Neutrophil (primary cell): Measurements from ENCODE around the gene ENDOV.

ENCODE experiments used
- H3K27ac ChIP-seq: fragments of 200-600 bp; sonication (generic); 2 replicates; pipeline ENCODE4 v1.5.1; 2016; ENCODE audit warnings: mild to moderate bottlenecking, moderate library complexity
- H3K27me3 ChIP-seq: fragments of 200-600 bp; sonication (generic); 2 replicates; pipeline ENCODE4 v1.6.0; 2016; ENCODE audit warnings: mild to moderate bottlenecking
- H3K36me3 ChIP-seq: fragments of 200-600 bp; sonication (generic); 2 replicates; pipeline ENCODE4 v1.5.1; 2017
- H3K4me1 ChIP-seq, 2 experiments: fragments of 200-600 bp in 1 of 2; sonication (generic) in 1 of 2; 1 replicate in 1 of 2; 2 replicates in 1 of 2; pipeline versions ENCODE4 v1.5.1 to v1.6.1; 2013 to 2016; ENCODE audit warnings: low read depth in 1 of 2, low read length in 1 of 2, mild to moderate bottlenecking in 1 of 2, moderate library complexity in 1 of 2; ENCODE audit not compliant: control insufficient read depth in 1 of 2, insufficient read depth in 1 of 2
- H3K4me3 ChIP-seq, 2 experiments: fragments of 200-600 bp in 1 of 2; sonication (generic) in 1 of 2; 1 replicate in 1 of 2; 2 replicates in 1 of 2; pipeline ENCODE4 v1.5.1; 2013 to 2016; ENCODE audit warnings: low read depth in 1 of 2, low read length in 1 of 2, mild to moderate bottlenecking in 1 of 2, moderate library complexity in 1 of 2
- H3K9me3 ChIP-seq: fragments of 200-600 bp; sonication (generic); 2 replicates; pipeline ENCODE4 v1.5.1; 2016
- TF ChIP-seq, protein P1 (sequence below): fragments of 200-600 bp; sonication (generic); IDR thresholded peaks from 2 replicates; pipeline ENCODE4 v1.5.1; 2016; ENCODE audit warnings: antibody characterized with exemption

ENDOV gene

DNA sequence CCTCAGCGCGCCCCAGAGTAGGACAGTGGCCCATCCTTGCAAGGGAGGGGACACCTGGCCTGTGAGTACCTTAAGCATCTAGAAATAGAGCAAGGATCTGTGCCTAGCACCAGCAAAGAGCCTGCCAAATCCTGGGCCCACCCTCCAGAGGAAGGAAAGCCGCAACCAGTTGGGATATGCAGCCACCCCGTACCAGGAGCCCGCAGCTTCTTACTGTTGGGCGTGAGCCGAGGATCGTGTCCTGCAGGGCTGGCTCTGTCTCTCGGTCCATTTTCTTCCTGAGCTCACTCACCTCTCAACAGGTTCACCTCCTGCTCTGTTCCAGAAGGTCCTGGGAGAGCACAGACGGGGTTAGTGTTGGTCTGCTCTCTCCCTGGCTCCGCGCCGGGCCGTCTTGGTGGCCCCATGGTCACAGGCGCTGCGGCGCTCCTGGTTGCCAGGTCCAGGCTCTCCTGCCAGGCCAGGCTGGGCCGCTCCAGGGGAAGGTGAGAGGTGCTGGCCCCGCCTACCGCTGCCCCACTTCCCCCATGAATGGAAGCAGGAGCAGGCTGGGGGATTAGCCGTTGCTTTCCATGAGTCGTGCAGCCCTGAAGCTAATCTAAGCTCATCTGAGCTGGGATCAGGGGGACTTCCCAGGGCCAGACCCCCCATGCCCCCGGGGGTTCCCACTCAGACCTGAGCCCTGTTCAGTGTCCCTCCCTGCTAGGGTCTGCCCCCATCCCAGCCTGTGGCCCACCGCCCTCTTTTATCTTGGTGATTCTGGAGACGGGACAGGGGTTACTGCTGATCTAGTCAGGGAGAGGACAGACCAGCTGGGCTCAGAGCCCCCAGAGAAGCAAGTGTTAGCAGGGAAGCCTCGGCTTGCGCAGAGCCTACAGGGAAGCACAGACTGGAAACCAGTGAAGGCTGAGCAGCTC is 12.7 kb downstream of the ENDOV start:
- Histone ChIP-seq H3K27me3 (no peaks in the 10 kb centered on the region), H3K4me1 (peaks cover 0 to 5% of the 10 kb centered on the region in 2 experiments), H3K4me3 (no peak overlapping the region), H3K27ac (no peak overlapping the region), H3K36me3 (no peaks in the 10 kb centered on the region), H3K9me3 (no peaks in the 10 kb centered on the region)
- TF ChIP-seq, protein P1, sequence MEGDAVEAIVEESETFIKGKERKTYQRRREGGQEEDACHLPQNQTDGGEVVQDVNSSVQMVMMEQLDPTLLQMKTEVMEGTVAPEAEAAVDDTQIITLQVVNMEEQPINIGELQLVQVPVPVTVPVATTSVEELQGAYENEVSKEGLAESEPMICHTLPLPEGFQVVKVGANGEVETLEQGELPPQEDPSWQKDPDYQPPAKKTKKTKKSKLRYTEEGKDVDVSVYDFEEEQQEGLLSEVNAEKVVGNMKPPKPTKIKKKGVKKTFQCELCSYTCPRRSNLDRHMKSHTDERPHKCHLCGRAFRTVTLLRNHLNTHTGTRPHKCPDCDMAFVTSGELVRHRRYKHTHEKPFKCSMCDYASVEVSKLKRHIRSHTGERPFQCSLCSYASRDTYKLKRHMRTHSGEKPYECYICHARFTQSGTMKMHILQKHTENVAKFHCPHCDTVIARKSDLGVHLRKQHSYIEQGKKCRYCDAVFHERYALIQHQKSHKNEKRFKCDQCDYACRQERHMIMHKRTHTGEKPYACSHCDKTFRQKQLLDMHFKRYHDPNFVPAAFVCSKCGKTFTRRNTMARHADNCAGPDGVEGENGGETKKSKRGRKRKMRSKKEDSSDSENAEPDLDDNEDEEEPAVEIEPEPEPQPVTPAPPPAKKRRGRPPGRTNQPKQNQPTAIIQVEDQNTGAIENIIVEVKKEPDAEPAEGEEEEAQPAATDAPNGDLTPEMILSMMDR: no peak

DNA sequence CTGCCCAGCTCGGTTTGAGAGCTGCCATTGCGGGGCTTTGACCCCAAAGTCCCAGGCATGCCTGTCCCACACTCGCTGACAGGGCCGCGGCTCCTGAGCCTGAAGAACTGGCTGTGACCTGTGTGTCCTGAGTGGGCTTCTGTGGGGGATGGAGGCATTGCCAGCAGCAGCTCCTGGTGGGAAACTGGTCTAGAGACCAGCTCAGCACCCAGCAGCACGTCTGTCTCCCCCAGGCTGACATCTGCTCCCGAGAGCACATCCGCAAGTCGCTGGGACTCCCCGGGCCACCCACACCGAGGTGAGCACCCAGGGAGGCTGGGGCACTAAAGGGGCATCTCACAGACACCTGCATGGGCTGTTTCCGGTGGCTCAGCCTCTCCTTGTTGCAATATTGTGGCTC is 13.4 kb downstream of the ENDOV start:
- Histone ChIP-seq H3K27ac (no peak overlapping the region), H3K4me1 (peaks cover 0 to 5% of the 10 kb centered on the region in 2 experiments), H3K36me3 (no peaks in the 10 kb centered on the region), H3K9me3 (no peaks in the 10 kb centered on the region), H3K27me3 (no peaks in the 10 kb centered on the region), H3K4me3 (no peak overlapping the region)
- TF ChIP-seq, protein P1: no peak

DNA sequence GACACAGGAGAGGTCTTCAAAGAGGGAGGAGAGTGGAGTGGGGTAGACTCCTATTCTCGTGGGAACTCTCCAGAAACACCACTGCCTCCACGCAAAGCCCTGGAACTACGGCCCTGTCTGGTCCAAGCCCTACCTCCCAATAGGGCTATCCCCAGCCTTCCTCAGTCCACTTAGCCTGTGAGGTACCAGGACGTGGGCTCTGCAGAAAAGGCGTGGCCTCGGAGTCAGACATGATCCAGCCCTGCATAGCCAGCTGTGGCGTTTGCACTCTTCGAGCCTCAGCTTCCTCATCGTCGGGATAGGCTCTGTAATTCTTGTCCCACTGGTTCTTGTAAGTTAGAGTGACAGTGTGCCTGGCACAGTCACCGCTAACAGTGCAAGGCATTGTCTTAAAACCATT is 13.8 kb downstream of the ENDOV start:
- peaks cover 0 to 5% of the 10 kb centered on the region in 2 experiments for H3K4me1 ChIP-seq
- no peaks in the 10 kb centered on the region for H3K36me3 ChIP-seq
- no peaks in the 10 kb centered on the region for H3K27me3 ChIP-seq
- H3K27ac ChIP-seq: no peak overlapping the region
- no peaks in the 10 kb centered on the region for H3K9me3 ChIP-seq
- TF ChIP-seq, protein P1: no peak
- no peak overlapping the region for H3K4me3 ChIP-seq

DNA sequence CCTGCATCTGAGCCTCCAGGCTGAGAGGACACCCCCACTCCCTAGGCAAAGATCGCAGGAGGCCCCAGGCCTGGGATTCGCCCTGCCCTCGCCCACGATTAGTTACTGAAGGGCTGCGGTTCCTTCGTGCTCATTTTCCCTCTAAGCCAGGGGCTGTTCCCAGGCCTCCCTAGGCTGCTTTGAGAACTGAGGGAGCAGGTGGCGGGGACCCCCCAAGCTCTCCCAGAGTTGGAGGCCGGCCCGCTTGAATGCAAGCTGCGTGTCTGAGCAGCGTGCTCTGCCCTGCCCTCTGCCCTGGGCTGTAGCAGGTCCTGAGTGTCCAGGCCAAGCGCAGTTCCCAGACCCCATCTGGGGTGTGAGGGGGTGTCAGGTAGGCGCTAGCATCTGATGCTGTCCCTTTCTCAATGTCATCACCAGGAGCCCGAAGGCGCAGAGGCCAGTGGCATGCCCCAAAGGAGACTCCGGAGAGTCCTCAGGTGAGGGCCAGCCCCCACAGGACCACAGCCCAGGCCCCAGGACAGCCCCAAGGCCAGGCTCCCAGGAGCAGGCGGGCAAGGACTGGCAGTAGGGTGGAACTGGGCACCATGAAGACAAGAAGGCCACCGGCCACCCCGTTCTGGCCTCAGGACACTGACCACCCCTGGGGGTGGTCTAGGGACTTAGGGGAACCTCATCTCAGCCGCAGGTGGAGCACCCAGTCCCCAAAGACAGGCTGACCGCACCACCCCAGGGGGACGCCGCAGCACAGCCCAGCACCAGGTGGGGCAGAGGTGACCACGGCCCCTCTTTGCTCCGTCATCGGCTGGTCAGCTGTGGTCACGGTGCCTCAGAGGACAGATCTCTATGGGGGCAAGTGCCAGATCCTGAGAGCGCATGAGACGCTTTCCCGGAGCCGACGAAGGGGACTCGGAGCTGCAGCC is 14.6 kb downstream of the ENDOV start:
- TF ChIP-seq, protein P1: no peak
- Histone ChIP-seq H3K36me3 (no peaks in the 10 kb centered on the region), H3K27me3 (no peaks in the 10 kb centered on the region), H3K27ac (no peak overlapping the region), H3K4me3 (no peak overlapping the region), H3K4me1 (peaks cover 0 to 5% of the 10 kb centered on the region in 2 experiments), H3K9me3 (no peaks in the 10 kb centered on the region)

DNA sequence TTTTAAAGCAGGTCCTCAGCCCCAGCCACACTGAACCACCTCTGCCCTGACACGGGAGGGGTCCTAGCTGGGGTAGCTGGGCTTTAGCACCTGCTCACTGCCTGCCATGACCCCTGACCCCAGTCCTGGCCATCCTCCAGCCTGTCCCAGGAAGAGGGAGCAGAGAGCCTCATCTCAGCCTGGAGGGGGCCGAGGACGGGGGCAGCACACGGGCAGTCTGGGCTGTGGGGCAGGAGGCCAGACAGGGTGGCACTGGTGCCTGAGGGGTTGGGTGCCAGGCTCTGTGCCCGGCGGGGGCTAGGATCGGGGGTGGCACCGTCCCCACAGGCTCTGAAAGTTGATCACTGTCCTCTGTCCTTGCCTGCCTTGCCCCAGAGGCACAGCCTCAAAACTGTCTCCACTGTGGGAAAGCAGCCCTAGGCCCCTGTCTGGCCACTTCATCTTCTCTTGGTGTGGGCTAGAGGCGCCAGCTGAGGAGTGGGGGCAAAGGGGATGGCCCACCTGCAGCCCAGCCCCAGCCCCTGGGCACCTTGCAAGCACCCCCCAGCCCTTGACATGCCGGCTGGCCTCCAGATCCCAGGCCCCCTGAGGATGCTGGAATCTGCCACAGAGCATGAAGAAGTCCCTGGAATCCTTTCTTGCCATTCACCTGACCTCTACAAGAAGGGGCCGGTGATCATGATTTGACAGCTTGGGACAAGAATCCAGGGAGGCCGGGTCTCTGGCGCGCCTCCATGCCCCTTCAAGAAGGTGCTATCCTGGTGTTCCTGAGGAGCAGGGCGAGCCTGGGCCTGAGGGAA is 15.7 kb downstream of the ENDOV start:
- TF ChIP-seq, protein P1: no peak
- Histone ChIP-seq H3K36me3 (no peaks in the 10 kb centered on the region), H3K4me1 (peaks cover 0 to 5% of the 10 kb centered on the region in 2 experiments), H3K27ac (no peak overlapping the region), H3K9me3 (no peaks in the 10 kb centered on the region), H3K27me3 (no peaks in the 10 kb centered on the region), H3K4me3 (no peak overlapping the region)
